HG02943 (cell line): Measurements from ENCODE around the gene SIVA1.

ENCODE experiments used
- ATAC-seq: cut with Tn5 transposase; IDR thresholded peaks from one replicate; pipeline ENCODE4 v1.9.1; 2021; ENCODE audit warnings: mild to moderate bottlenecking, low read depth, moderate library complexity; ENCODE audit not compliant: unreplicated experiment

Gene SIVA1

DNA sequence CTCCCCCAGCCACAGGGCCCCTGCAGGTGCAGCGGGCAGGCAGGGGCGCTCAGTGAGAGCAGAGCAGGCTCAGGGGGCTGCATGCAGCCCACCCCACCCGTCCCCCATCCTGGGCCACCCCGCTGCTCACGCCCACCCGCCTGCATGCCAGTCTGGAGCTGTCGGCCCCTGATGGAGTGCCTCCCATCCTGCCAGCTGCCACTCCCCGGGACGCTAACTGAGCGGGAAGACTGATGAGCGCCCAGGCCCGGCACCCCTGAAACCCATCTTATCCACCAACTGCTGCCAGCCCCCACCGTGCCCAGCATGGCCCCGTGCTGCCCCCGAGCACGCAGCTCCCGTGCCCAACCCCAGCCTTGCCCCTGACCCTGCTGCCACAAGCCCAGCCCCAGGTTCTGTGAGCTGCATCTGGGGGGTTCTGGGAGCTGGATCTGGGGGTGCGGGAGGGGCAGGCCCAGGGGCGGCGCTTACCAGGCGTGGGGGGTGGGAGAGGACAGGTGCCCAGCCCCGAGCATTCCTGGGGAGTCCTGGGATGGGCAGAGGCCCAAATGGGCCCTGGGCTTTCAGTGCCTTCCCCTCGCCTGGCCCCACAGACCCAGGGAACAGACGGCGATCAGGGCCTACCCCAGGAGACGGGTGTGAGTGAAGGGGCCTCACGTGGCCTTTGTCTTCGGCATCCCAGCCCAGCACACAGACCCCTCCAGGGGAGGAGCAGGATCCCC, 29.3 kb downstream of the SIVA1 start:
- no peak for ATAC-seq

DNA sequence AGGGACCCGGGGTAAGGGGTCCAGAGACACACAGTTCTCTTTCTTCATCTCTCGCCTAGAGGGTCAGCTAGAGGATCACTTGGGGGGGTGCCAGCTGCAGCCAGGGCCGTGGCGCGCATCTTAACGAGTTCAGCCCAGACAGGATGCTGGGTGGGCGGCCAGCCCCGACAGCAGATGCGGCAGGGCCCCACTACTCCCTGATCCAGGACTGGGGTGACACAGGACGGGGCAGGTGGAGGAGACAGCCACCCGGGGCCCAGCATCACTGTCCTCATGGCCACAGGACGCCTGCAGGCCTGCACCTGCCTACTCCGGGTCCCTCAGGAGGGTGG, 29.8 kb downstream of the SIVA1 start:
- no peak for ATAC-seq

DNA sequence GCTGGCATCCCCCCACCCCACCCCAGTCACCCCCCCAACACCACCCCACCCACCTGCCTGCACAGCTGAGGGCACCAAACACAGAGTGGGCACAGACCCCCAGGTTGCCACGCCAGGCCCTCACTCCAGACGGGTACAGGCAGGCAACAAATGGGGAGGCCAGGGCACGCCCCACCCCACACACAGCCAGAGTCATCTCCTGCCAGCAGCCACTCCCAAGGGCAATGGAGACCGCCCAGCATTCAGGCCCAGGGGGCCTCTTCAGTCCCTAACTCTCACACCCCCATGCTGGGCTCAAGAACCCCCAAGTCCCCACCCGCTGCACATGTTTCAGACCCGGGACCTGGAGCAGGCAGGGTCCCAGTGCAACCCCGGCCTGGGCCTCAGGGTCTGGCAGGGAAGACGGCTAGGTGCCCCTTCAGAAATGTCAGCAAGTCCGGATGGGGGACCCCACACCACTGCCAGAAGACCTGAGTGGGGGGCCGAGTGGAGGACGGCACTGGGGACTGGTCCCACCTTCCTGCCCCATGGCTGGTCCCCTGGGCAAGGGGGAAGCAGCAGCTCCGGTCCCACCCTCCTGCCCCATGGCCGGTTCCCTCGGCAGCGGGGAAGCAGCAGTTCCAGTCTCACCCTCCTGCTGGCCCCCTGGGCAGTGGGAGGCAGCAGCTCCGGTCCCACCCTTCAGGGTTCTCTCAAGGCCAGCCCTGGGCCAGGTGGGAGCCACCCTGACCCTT, 30.7 kb downstream of the SIVA1 start:
- ATAC-seq: no peak

GRCh38 chr14:104784218-104784568, 31.2 kb downstream of the SIVA1 start:
- ATAC-seq: no peak

- no peak for ATAC-seq
These were observed 32.1 kb downstream of the SIVA1 start for GRCh38 chr14:104784846-104785707.

- no peak for ATAC-seq
These were observed 32.7 kb downstream of the SIVA1 start for GRCh38 chr14:104785708-104786080.

DNA sequence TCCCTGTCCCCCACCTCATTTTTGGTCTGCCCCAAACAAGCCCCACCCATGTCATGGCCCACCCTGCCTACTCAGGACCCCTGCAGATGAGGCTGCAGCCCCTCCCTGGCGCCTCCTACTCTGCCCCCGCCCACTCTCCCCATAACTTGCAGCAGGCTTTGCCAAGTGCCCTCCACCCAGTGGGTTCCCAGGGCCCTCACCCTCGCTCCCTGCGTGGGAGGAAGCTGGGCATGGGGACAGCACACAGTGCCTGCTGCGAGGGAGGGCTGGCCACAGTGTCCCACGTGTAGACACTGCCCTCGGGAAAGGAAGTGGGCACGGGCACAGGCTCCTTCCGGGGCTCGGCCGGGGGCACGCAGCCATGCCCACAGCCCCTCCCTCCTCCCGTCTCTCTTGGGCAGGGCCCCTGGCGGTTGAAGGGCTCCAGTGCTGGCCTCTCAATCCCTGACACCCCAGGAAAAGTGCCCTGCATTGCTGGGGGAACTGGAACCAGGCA, 33.2 kb downstream of the SIVA1 start:
- no peak for ATAC-seq

DNA sequence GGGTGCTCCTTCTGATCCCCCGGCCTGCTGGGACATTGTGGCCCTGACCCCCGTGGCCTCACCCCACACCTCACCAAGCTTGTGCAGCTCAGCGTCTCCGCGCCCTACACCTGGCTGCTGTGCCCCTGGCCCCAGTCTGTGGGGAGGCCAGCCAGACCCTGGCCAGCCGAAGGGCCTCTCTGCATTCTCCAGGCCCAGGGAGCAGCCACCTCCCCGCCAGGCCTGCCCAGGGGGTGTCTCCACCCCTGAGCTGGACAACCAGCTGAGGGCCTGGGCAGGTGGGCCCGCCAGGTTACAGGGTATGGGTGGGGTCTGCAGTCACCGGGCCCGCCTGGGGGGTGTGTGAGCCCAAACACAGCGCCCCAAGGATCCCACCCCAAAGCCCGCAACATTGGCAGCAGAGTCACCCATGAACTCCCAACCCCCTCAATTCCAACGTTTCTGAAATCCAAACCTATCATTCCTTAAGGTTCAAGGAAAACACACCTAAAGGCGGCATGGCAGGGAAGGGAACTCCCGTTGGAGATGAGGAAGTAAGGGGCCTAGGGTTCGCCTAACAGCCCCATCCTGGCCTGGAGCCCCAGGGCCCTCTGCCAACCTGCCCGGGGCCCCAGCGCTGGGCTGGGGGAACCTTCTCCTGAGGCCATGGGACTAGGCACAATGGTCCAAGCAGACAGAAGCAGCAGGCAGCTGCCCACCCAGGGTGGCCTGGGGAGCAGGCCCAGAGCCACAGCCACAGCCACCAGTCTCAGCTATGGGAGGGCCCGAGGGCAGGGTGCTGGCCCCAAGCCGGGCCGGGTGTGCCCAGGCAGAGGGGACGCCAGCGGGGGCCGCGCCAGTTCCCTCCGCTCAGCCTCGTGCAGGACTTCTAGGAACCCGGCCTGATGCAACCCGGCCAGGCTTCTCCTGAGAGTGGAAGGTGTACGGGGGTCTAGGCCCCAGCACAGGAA, 34.1 kb downstream of the SIVA1 start:
- no peak for ATAC-seq

- no peak for ATAC-seq
These were observed 34.8 kb downstream of the SIVA1 start for GRCh38 chr14:104787736-104788135.

GRCh38 chr14:104788161-104788818, 35.3 kb downstream of the SIVA1 start:
- no peak for ATAC-seq

- ATAC-seq: no peak
These were observed 36.1 kb downstream of the SIVA1 start for GRCh38 chr14:104788873-104789663.

DNA sequence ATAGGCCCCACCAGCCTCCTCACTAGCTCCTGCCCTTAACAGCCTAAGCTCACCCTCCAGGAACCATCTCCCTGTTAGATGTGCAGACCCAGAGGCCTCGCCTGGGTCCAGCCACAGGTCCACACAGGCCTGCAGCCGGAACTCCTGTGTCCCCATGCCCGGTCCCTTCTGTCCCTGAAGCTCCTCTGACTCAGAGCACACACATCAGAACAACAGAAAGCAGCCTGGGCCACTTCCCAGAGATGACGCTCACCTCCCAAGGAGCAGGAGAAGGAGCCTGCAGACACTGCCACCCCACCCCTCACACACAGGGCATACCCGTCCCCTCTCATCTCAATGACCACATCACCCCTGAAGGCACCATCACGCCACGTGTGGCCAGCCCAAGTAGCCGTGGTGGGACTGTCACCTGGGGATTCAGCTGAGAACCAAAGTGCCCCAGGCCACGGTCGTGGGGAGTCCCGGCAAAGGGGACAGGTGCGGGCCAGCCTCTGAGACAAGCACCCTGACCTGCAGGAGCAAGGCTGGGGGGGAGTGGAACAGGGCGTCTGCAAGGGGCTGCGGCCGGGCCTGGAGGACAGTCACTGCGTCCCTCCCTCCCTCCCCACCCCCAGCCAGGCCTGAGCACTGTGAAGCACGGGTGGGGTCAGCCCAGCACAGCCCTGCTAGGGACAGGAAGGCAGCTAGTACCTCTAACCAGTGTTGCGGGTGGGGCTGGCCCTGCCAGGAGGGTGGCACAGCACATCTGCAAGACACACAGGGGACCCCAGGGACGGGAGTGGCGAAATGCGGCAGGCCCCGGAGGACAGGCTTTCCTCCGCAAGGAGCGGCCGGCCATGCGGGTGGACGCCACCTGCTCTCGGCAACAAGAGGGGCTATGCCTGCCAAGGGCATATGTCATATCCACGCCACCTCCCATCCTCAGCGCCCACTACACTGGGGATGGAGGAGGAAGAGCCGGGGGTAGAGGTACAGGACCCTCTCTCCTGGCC, 37.1 kb downstream of the SIVA1 start:
- ATAC-seq: no peak

DNA sequence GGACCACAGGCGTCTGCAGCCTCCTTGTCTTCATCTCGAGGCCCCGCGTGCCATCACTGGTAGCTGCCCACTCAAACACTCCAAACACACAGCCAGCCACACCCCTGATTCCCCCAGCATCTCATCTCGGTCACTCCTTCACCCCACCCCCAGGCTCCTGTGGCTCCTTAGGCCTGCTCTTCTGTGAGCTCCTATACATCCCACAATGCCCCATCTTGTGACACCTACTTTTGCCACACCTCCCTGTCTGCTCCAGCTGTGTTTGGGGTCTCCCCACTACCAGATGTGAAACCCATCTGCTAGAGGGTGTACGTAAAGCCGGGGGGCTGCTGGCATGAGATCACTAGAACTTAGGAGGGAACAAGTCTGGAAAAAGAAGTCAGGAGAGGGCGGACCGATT, 38.5 kb downstream of the SIVA1 start:
- ATAC-seq: no peak

- no peak for ATAC-seq
These were observed 39.3 kb downstream of the SIVA1 start for GRCh38 chr14:104792101-104792884.

- ATAC-seq: no peak
These were observed 40.2 kb downstream of the SIVA1 start for GRCh38 chr14:104792945-104793702.

DNA sequence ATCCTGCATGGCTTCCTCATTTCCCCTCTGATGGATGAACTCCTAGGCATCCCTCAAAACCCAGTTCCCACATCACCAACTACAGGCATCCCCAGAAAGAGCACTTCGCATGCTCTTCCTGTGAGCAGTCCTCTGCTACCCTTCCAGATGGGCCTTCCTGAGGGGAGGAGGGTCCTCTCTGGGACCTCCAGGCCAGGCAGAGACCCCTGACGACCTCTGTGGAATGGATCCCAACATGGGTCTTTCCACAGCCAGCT, 40.7 kb downstream of the SIVA1 start:
- no peak for ATAC-seq

DNA sequence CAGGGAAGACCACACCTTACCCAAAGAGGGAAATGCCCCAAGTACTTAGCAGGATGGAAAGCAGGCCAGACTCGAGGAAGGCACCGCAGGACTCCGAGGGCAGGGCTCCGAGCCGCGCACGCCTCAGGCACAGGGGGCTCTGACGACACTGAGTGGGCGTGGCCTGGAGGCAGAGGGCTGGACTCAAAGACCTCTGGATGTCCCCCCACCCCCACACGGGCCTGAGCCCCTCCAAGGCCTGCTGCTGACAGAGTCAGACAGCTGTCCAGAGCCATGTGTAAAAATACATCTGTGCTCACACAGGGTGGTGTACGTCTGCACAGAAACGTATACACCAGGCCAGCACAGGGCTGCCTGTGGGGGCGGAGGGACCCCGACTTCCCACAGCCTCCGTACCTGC, 41.2 kb downstream of the SIVA1 start:
- ATAC-seq: no peak
